GM12801 (cell line): ENCODE data around the gene PJVK.

Experiments
- CTCF ChIP-seq: IDR thresholded peaks from one replicate; pipeline ENCODE4 v1.5.1; 2011; ENCODE audit warnings: control low read depth; ENCODE audit not compliant: insufficient read length; ENCODE audit errors: extremely low read depth

PJVK gene

GRCh38 chr2:178479275-178479616, 28.1 kb downstream of the PJVK start:
- no peak for TF ChIP-seq CTCF

GRCh38 chr2:178479758-178480226, 28.6 kb downstream of the PJVK start:
- no peak for TF ChIP-seq CTCF

GRCh38 chr2:178480227-178481181, 29.3 kb downstream of the PJVK start, which contains the start of gene PLEKHA3:
Gene PLEKHA3, plus strand, starts transcription at chr2:178480457. Its CDS starts 413 bp downstream, at chr2:178480870.
- no peak for TF ChIP-seq CTCF

GRCh38 chr2:178482437-178482836, 31.3 kb downstream of the PJVK start:
- no peak for TF ChIP-seq CTCF

GRCh38 chr2:178484245-178485041, 33.3 kb downstream of the PJVK start:
- TF ChIP-seq CTCF = no peak

GRCh38 chr2:178485356-178485755, 34.2 kb downstream of the PJVK start:
- TF ChIP-seq CTCF = no peak

- TF ChIP-seq CTCF = no peak
Observed at GRCh38 chr2:178491612-178492011, 40.4 kb downstream of the PJVK start.
